Calu3 (cell line): ENCODE measurements around the gene CEP192. TPM values are rescaled to one million over a fixed set of nuclear protein-coding genes. Genes with fewer than 3 reads are reported as not detected.
"Not testable (repeated sequence)": the region's sequence is repeated elsewhere in the genome, so short reads cannot be mapped to it uniquely, and the experiment has no call there.

Source experiments
- BruUV-seq: library from RNA; stranded (reverse); fragments of 400-500 nt; replicated peaks from 2 replicates; lab custom pipeline; 2021; lab: Mats Ljungman, UMichigan
- CTCF ChIA-PET: fragments of 300-600 bp; sonication (Branson Sonifier 250); formaldehyde crosslinking; loops from one replicate; lab custom pipeline; 2022; ENCODE audit warnings: antibody characterized with exemption; lab: Charles Lee
- DNase-seq: peaks from one replicate; pipeline ENCODE4 v3.0.0; 2022
- H3K27ac Mint-ChIP-seq: one replicate; pipeline ENCODE4 v1.8.0; 2022; ENCODE audit warnings: mixed read lengths; ENCODE audit not compliant: unreplicated experiment
- H3K27me3 Mint-ChIP-seq: one replicate; pipeline ENCODE4 v1.8.0; 2022; ENCODE audit warnings: mixed read lengths; ENCODE audit not compliant: unreplicated experiment
- H3K36me3 Mint-ChIP-seq: one replicate; pipeline ENCODE4 v1.8.0; 2022; ENCODE audit warnings: mild to moderate bottlenecking, moderate library complexity, mixed read lengths; ENCODE audit not compliant: insufficient read depth, unreplicated experiment
- H3K4me1 Mint-ChIP-seq: one replicate; pipeline ENCODE4 v1.8.0; 2022; ENCODE audit warnings: mild to moderate bottlenecking, low read depth, mixed read lengths; ENCODE audit not compliant: unreplicated experiment
- H3K4me3 Mint-ChIP-seq: one replicate; pipeline ENCODE4 v1.8.0; 2022; ENCODE audit warnings: mild to moderate bottlenecking, low read depth, moderate library complexity, mixed read lengths; ENCODE audit not compliant: unreplicated experiment
- H3K9me3 Mint-ChIP-seq: one replicate; pipeline ENCODE4 v1.8.0; 2022; ENCODE audit warnings: low read depth, mixed read lengths; ENCODE audit not compliant: unreplicated experiment
- CTCF ChIP-seq: fragments of 200-600 bp; IDR thresholded peaks from one replicate; pipeline ENCODE4 v1.8.0; 2022; ENCODE audit warnings: antibody characterized with exemption; ENCODE audit not compliant: unreplicated experiment
- intact Hi-C: fragments of 100-400 bp; cut with micrococcal nuclease; formaldehyde crosslinking; loops from one replicate; pipeline ENCODE4 v1.10.0; 2022; ENCODE audit not compliant: unreplicated experiment
- total RNA-seq: library from RNA; stranded (reverse); gene quantifications from 2 replicates; pipeline ENCODE4 v1.2.3, GENCODE V29; 2022

The CEP192 gene
- total RNA-seq, 1 experiment from 2014 or later: 39.2 TPM

GRCh38 chr18:13077473-13077872 lies 86.3 kb downstream of the CEP192 start:
- no TSS peak for BruUV-seq
- H3K27me3 Mint-ChIP-seq: no peaks in the 10 kb centered on the region
- no peaks in the 10 kb centered on the region for H3K4me1 Mint-ChIP-seq
- peaks cover 4% of the 10 kb centered on the region for H3K36me3 Mint-ChIP-seq
- no peak overlapping the region for H3K27ac Mint-ChIP-seq
- H3K4me3 Mint-ChIP-seq: no peak overlapping the region
- intact Hi-C loops: no loop called here
- no peak for DNase-seq
- CTCF ChIA-PET: interaction anchor here (0.6 kb wide), 1 partner anchor 43 kb away, joined by 3 read pairs; no protein-coding TSS in a partner anchor
- H3K9me3 Mint-ChIP-seq: peaks cover 11% of the 10 kb centered on the region
- no peak for TF ChIP-seq CTCF

GRCh38 chr18:13078065-13078464 lies 86.9 kb downstream of the CEP192 start:
- intact Hi-C loops, H3K4me1 Mint-ChIP-seq, H3K27me3 Mint-ChIP-seq, DNase-seq, BruUV-seq, CTCF ChIA-PET, H3K4me3 Mint-ChIP-seq, H3K36me3 Mint-ChIP-seq, H3K27ac Mint-ChIP-seq: not testable (repeated sequence)
- peaks cover 13% of the 10 kb centered on the region for H3K9me3 Mint-ChIP-seq

- DNase-seq: no peak
- intact Hi-C loops: no loop called here
- no TSS peak for BruUV-seq
- CTCF ChIA-PET: interaction anchor here (0.6 kb wide), 1 partner anchor 679 kb away, joined by 3 read pairs; no protein-coding TSS in a partner anchor
- Mint-ChIP-seq H3K9me3 (peaks cover 9% of the 10 kb centered on the region), H3K36me3 (peaks cover 5% of the 10 kb centered on the region), H3K27ac (no peak overlapping the region), H3K4me3 (no peak overlapping the region), H3K4me1 (no peaks in the 10 kb centered on the region), H3K27me3 (no peaks in the 10 kb centered on the region)
- TF ChIP-seq CTCF: no peak
Measured at GRCh38 chr18:13086906-13087305, 95.7 kb downstream of the CEP192 start.

GRCh38 chr18:13095466-13095865 lies 104.3 kb downstream of the CEP192 start:
- H3K27me3 Mint-ChIP-seq: no peaks in the 10 kb centered on the region
- no peaks in the 10 kb centered on the region for H3K9me3 Mint-ChIP-seq
- H3K27ac Mint-ChIP-seq: no peak overlapping the region
- H3K4me1 Mint-ChIP-seq: no peaks in the 10 kb centered on the region
- no peak overlapping the region for H3K4me3 Mint-ChIP-seq
- no peak for DNase-seq
- BruUV-seq: no TSS peak
- H3K36me3 Mint-ChIP-seq: peaks cover 30% of the 10 kb centered on the region
- CTCF ChIA-PET: no interaction called here
- TF ChIP-seq CTCF: no peak
- intact Hi-C loops: no loop called here

- Mint-ChIP-seq H3K4me3 (no peak overlapping the region), H3K27me3 (no peaks in the 10 kb centered on the region), H3K9me3 (no peaks in the 10 kb centered on the region), H3K36me3 (peaks cover 30% of the 10 kb centered on the region), H3K4me1 (no peaks in the 10 kb centered on the region), H3K27ac (no peak overlapping the region)
- DNase-seq: no peak
- no peak for TF ChIP-seq CTCF
- BruUV-seq: no TSS peak
- intact Hi-C loops: no loop called here
- CTCF ChIA-PET: no interaction called here
Measured at GRCh38 chr18:13096232-13096631, 105.1 kb downstream of the CEP192 start.
